Measurements from ENCODE around the gene LHX5. TPM values are rescaled to one million over a fixed set of nuclear protein-coding genes. Genes with fewer than 3 reads are reported as not detected.
A peak's percentile ranks its signal among the peaks of the same experiment; 100 is the strongest.

The LHX5 gene
- total RNA-seq, 2 donors from 2014 or later, result not detected

DNA sequence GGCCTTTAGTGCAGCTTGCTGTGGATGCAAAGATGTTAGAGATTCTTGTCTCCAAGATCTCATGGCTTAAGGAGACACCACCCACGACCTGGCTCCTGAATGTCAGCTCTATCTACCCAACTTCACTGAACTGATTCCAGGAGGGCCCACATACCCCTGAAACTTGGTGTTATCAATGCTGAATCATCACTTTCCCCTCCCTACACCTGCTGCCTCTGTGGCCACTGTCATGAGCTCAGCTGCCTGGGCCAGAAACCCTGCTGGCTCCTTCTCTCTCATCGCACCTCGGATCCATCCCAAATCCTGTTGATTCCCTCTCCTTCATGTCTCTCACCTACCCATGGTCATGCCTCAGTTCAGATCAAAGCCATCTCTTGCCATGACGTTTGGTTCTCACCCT lies 15.1 kb upstream of the LHX5 start:
- Mint-ChIP-seq H3K27ac (no peak overlapping the region), H3K27me3 (peaks cover 65% of the 10 kb centered on the region), H3K4me3 (no peak overlapping the region), H3K9me3 (peaks cover 3% of the 10 kb centered on the region), H3K4me1 (no peaks in the 10 kb centered on the region), H3K36me3 (ENCODE audit: low read depth) (no peaks in the 10 kb centered on the region)
- no peak for ATAC-seq (replicated peaks)

DNA sequence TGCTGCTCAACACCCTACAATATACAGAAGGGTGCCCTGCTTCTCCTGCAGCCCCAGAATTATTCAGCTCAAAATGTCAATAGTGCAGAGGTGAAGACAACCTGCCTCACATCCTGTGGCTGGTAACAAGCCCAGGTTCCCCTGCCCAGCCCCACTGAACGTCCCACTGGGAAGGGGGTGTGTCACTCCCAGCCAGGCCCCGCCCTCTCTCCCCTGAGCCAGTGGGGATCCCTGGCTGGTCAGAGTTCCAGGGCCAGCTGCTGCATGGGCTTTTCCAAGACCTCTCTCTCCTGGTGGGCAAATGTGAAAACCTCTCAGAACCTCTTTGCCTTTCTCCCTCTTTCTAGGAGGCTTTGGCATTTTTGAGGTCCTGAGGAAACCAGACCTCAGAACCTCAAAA lies 13.7 kb upstream of the LHX5 start:
- H3K9me3 Mint-ChIP-seq, result peaks cover 3% of the 10 kb centered on the region
- H3K4me3 Mint-ChIP-seq, result no peak overlapping the region
- no peak overlapping the region for H3K27ac Mint-ChIP-seq
- no peak for ATAC-seq (replicated peaks)
- peaks cover 71% of the 10 kb centered on the region for H3K27me3 Mint-ChIP-seq
- peaks cover 2% of the 10 kb centered on the region for H3K36me3 Mint-ChIP-seq (ENCODE audit: low read depth)
- no peaks in the 10 kb centered on the region for H3K4me1 Mint-ChIP-seq

DNA sequence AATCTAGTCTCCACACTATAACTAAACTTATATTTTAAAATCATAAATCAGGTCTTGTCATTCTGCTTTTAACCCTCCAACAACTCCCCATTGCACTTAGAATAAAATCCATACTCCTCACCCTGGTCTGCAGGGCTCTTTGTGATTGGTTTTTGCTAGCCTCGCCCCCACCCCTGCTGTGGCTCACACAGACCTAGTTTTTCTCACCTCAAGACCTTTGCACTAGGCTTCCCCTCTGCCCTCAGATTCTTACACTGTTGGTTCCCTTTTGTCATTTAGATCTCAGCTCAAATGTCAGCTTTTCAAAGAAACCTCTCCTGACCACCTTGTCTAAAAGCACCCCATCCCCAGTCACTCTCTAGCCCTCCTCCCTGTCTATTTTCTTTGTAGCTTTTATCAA lies 10.7 kb upstream of the LHX5 start:
- Mint-ChIP-seq H3K4me3 (no peak overlapping the region), H3K27me3 (peaks cover 80% of the 10 kb centered on the region), H3K27ac (no peak overlapping the region), H3K4me1 (peaks cover 5% of the 10 kb centered on the region), H3K36me3 (ENCODE audit: low read depth) (peaks cover 14% of the 10 kb centered on the region), H3K9me3 (peaks cover 5% of the 10 kb centered on the region)
- no peak for ATAC-seq (replicated peaks)

DNA sequence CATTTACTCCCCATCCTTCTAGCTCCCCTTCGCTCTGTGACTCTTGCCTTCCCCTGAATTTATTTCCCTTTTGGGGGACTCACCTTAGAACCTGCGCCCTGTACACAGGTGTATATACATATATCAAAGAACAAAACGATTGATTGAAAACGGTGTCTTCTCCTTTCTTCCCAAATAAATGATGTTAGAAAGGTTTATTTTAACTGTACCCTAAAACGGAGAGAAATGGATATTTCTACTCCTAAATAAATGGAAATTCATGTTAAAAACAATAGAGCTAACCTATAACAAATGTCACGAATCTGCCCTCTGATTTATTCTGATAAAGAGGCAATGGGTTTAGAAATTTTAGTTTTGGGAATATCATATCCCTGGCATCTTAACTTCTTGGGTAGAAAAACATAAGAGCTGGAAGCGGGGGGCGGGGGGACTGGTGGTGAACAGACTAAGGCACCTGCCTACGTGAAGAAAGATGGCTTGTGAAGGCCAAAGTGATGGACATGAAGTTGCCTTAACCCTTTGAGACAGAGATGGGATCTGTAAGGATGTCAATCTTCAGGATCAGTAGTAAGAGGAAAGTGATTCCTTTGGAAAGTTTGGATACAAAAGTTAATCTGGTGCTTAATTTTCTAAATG lies 8.8 kb upstream of the LHX5 start:
- Mint-ChIP-seq H3K9me3 (peaks cover 5% of the 10 kb centered on the region), H3K27ac (no peak overlapping the region), H3K4me1 (peaks cover 5% of the 10 kb centered on the region), H3K4me3 (no peak overlapping the region), H3K27me3 (peaks cover 72% of the 10 kb centered on the region), H3K36me3 (ENCODE audit: low read depth) (peaks cover 14% of the 10 kb centered on the region)
- ATAC-seq (replicated peaks), result no peak

DNA sequence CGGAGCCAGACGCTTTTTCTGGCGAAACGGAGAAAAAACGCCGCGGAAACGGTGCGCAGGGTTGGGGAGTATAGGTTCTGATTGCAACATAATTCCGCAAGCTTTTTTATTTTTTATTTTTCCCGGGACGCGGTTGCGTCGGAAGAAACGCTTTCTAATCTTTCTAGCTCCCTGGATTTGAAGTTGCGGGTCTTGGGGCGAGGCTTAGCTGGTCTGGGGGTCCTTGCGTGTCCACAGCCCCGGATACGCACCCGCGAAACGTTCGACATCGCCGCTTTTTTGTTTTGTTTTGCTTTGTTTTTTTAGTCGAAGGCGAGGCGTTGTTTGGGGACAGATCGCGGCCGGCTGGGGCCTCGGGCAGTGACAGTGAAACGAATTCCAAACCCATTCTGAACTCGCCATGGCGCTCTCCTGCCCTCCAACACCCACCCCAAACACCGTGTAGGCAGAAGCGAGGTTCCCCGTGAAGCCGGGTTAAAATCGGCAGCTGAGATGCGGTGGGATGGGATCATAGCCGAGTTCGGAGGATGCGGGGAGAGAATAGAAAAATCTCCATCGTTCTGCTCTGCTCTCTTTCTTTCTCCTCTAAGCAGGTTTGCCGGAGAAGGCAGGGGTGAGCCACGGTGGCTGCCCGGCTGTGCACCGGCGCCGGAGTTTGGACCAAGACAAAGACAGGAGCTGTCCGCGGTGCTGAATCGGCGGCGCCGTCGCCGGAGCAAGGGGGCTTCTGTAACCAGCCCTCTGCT lies 8.1 kb upstream of the LHX5 start:
- peaks cover 76% of the 10 kb centered on the region for H3K27me3 Mint-ChIP-seq
- ATAC-seq (replicated peaks), result no peak
- H3K9me3 Mint-ChIP-seq, result peaks cover 5% of the 10 kb centered on the region
- H3K4me1 Mint-ChIP-seq, result peaks cover 5% of the 10 kb centered on the region
- peaks cover 14% of the 10 kb centered on the region for H3K36me3 Mint-ChIP-seq (ENCODE audit: low read depth)
- no peak overlapping the region for H3K27ac Mint-ChIP-seq
- H3K4me3 Mint-ChIP-seq, result no peak overlapping the region

DNA sequence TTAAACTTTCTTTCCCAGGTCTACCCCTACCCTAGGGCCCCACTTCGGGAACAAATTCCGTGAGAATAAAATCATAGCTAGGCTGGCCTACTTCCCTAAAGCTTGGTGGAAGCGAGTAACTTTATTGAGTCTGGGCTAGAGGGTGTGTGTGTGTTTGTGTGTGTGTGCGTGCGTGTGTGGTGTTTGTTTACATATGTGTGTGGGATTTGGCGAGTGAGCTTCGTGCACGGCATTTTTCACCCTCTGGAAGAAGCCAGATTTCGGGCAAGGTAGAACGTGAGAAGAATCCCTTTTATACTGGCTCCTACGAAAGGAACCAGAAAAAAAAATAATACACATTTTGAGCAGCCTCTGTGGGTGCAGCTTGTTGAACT lies 7.5 kb upstream of the LHX5 start:
- Mint-ChIP-seq H3K27ac (no peak overlapping the region), H3K9me3 (peaks cover 5% of the 10 kb centered on the region), H3K27me3 (peaks cover 79% of the 10 kb centered on the region), H3K4me1 (peaks cover 5% of the 10 kb centered on the region), H3K4me3 (no peak overlapping the region), H3K36me3 (ENCODE audit: low read depth) (peaks cover 14% of the 10 kb centered on the region)
- no peak for ATAC-seq (replicated peaks)

DNA sequence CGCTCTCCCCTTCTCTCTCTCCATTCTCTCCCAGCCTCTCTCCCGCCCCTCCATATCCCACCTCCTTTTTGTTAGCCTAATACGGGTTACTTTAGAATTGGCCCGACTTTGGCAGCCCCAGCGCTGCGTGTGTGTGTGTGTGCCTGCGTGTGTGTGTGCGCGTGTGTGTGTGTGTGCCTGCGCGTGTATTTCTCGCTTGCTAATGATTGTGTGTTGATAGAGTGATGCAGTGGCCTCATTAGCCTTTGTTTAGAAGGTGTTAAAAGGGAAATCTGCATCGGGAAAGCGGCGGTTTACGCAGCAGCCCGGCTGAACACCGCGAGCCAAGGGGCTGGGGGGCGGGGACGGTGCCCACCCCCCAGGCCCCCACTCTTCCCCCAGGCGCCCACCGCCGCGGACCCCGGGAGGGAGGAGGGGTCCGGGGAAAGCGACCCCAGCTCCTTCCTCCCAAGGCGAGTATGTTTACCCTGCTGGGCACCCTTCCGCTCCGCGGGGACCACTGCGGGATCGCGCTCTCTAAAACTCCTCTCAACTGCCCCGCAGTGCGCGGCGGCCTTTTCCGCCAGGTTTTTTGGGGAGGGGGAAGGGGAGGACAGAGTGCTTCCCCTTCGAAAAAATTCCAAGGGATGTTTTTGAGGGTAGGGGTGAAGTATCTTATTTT lies 6.8 kb upstream of the LHX5 start:
- Mint-ChIP-seq H3K9me3 (peaks cover 5% of the 10 kb centered on the region), H3K27ac (no peak overlapping the region), H3K36me3 (ENCODE audit: low read depth) (peaks cover 14% of the 10 kb centered on the region), H3K4me3 (no peak overlapping the region), H3K4me1 (peaks cover 6% of the 10 kb centered on the region), H3K27me3 (peaks cover 77% of the 10 kb centered on the region)
- no peak for ATAC-seq (replicated peaks)

DNA sequence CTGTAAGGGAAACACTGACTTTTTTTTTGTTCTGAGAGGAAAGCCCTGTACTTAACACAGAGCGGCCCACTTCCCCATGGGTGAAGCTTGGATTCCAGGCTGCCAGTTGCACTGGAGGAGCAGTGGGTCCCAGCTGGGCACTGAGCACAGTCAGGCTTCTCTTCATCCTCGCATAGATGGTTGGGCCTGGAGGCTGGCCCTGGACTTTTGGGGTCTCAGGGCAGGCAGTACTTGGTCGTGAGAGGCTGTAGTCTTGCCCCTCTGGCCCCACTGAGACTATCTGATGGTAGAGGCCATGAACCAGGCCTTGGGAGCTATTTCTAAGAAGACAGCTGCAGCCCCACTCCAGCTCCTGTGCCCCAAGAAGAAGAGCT lies 6.2 kb upstream of the LHX5 start:
- no peak for ATAC-seq (replicated peaks)
- Mint-ChIP-seq H3K4me3 (no peak overlapping the region), H3K27me3 (peaks cover 77% of the 10 kb centered on the region), H3K9me3 (peaks cover 5% of the 10 kb centered on the region), H3K4me1 (peaks cover 10% of the 10 kb centered on the region), H3K27ac (no peak overlapping the region), H3K36me3 (ENCODE audit: low read depth) (peaks cover 14% of the 10 kb centered on the region)

DNA sequence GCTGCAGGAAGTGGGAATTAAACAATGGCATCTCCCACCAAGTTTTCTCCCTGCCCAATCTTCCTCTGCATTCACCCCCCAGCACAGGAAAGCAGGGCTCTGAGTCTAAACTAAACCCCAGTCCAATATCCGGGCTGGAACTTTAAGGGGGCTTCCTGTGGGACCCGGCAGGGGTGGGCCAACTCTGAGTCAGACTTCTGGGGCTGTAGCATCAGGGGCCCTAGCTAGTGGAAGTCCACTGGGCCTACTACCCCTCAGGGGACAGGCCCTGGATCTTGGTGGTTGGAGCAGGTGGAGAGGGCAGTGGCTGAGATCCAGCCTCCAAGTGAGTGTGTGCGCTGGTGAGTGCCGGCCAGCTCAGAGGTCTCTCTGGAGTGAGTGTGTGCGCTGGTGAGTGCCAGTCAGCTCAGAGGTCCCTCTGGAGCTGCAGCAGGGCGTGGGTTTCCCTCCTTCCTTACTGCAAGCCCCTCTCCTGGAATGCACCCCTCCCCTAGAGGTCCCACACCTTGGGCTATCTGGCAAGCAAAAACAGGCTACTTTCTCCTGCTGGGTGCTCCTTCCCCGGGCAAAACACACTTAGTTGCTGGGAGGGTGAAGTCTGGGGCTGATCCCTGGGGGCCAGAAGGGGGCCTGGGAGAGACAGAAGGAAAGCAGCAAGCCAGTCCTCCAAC lies 5.6 kb upstream of the LHX5 start:
- ATAC-seq (replicated peaks), result no peak
- H3K36me3 Mint-ChIP-seq (ENCODE audit: low read depth), result peaks cover 14% of the 10 kb centered on the region
- no peak overlapping the region for H3K27ac Mint-ChIP-seq
- H3K9me3 Mint-ChIP-seq, result peaks cover 5% of the 10 kb centered on the region
- peaks cover 10% of the 10 kb centered on the region for H3K4me1 Mint-ChIP-seq
- peaks cover 76% of the 10 kb centered on the region for H3K27me3 Mint-ChIP-seq
- H3K4me3 Mint-ChIP-seq, result no peak overlapping the region

DNA sequence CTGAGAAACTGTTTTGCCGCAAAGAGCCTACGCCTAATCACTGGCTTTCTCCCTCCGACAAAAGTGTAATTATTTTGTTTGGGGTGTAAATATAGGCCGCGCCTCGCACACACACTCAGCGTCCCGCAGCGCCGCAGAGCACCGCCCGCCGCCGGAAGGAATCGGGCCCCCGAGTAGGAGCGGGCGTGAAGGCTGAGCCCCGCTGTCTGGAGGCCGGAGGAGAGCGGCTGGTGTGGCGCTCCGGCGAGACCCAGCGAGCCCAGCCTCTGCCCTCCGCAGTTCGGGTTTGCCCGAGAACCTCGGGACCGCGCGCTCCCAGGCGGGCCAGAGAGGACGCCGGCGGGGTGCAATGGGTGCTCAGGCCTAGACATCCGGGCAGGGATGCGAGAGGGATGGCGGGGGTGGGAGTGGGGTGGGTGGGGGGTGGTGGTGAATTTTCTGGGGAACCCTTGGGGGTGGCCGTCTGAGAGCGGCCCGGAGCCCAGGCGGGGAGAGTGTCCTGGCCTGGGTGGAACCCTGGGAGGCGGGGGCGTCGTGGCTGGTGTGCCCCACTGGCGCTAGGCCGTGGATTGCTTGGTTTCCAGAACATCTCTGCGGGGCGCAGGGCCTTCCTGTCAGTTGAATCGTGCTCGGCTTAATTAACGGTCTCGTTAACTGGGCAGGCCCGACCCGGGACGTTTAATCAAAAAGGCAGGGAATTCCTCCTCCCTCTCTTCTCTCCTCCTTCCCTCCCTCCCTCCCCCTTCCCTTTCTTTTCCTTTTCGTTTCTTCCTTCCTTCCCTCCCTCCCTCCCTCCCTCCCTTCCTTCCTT lies 4.7 kb upstream of the LHX5 start:
- H3K4me1 Mint-ChIP-seq, result peaks cover 10% of the 10 kb centered on the region
- peaks cover 72% of the 10 kb centered on the region for H3K27me3 Mint-ChIP-seq
- no peak overlapping the region for H3K4me3 Mint-ChIP-seq
- no peak overlapping the region for H3K27ac Mint-ChIP-seq
- no peak for ATAC-seq (replicated peaks)
- peaks cover 5% of the 10 kb centered on the region for H3K9me3 Mint-ChIP-seq
- H3K36me3 Mint-ChIP-seq (ENCODE audit: low read depth), result peaks cover 14% of the 10 kb centered on the region

DNA sequence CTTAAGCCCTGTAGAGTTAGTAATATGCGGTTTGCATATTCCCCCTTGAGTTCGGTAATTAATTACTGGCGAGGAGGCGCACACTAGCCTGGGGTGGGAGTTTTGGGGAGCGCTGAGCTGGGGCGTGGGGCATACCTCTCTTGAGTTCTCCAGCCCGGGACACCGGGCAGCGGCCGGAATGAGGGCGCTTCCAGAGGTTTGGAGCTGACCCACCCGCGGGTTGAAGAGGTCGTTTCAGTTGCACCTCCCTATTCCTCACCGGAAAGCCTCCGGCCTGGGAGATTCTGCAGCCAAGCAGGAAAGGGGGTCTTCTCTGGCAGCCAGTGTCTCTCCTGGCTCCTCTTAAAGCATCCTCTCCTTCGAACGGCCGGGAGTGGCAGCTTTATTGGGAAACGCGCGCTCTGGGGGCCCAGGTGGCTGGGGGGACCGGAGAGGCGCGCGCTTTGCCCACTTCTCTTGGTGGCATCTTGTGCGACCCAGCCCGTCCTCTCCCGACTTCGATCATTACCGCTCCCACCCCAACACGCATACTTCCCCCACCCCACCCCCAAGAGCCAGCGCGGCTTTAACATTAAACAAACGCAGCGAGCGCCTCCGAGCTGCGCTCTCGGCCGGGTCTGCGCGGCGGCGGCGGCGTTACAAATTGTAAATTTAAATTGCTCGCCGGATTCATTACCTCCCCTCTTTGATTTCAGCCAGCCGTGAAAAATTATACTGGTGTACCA lies 3.9 kb upstream of the LHX5 start:
- no peak overlapping the region for H3K27ac Mint-ChIP-seq
- no peak for ATAC-seq (replicated peaks)
- peaks cover 68% of the 10 kb centered on the region for H3K27me3 Mint-ChIP-seq
- H3K36me3 Mint-ChIP-seq (ENCODE audit: low read depth), result peaks cover 14% of the 10 kb centered on the region
- H3K4me1 Mint-ChIP-seq, result peaks cover 10% of the 10 kb centered on the region
- peaks cover 4% of the 10 kb centered on the region for H3K9me3 Mint-ChIP-seq
- no peak overlapping the region for H3K4me3 Mint-ChIP-seq

DNA sequence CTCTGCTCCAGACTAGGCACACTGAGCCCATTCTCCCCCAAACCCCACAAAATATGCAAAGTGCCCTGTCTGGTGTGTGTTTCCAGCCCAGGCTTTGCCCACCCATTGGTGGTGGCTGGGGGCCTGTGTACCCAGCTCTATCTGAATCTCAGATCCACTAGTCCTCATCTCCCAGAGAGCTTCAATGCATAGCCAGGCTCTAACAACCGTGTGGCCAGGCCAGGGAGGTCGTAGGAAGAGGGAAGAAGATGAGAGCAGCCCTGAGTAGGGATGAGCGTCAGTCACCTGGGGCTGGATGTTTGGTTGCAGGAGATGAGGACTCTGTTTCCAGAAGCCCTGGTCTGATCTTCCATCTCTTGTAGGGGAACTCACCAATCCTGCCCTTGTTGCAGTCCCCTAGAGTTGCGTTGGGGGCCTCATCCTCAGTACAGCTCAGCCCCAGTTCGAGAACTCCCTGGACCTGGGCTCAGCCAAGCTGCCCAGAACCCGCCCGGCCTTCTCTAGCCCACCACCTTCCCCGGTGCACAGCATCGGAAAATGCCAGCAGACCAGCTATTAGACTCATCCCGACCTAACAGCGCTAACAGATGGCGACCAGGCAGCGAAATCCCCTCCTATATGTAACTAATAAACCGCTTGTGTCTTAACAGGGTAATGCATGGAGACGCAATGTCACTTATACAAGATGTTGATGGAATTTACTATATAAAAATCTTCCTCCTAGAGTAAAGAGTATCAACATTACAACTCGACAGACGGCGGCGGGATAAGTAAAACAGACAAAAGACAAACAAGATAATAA lies 3.2 kb upstream of the LHX5 start:
- peaks cover 8% of the 10 kb centered on the region for H3K36me3 Mint-ChIP-seq (ENCODE audit: low read depth)
- H3K27ac Mint-ChIP-seq, result no peak overlapping the region
- ATAC-seq (replicated peaks), result no peak
- no peaks in the 10 kb centered on the region for H3K9me3 Mint-ChIP-seq
- H3K27me3 Mint-ChIP-seq, result peaks cover 65% of the 10 kb centered on the region
- H3K4me1 Mint-ChIP-seq, result peaks cover 10% of the 10 kb centered on the region
- H3K4me3 Mint-ChIP-seq, result peak overlapping the region; percentile 8

DNA sequence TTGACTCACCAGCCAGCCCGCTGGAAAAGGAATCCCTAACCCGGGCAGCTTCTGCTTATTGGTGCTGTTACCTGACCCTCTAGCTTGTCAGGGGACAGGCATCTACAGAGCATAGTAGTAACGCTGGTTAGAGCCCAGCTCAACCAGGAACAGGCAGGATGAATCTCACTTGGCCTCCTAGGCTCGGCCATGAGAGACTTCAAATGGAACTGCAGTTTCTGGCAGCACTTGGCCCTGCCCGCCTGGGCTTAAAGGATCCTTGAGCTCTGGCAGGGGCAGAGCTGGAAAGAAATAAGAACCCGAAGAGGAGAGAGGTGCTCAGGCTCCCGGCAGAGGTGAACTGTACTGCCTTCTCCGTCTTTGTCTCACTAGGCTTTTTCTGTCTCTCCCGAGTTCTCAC lies 2.3 kb upstream of the LHX5 start:
- Mint-ChIP-seq H3K27me3 (peaks cover 60% of the 10 kb centered on the region), H3K4me3 (peak overlapping the region; percentile 8), H3K4me1 (peaks cover 5% of the 10 kb centered on the region), H3K9me3 (no peaks in the 10 kb centered on the region), H3K36me3 (ENCODE audit: low read depth) (peaks cover under 1% of the 10 kb centered on the region), H3K27ac (no peak overlapping the region)
- ATAC-seq (replicated peaks), result no peak
